Activated naive CD4-positive, alpha-beta T cell treated with anti-CD3 and anti-CD28 coated beads, Interleukin-2, amount 10 ng/mL, durations not matched to agents 7 days and 5 days (primary cell): Measurements from ENCODE around the gene TNS1.

Source experiments
- CTCF ChIA-PET: fragments of 350-600 bp; sonication (Branson Sonifier 250); formaldehyde crosslinking; loops from one replicate; lab custom pipeline; 2021; ENCODE audit warnings: antibody characterized with exemption; lab: Charles Lee
- DNase-seq: peaks from one replicate; pipeline ENCODE4 v3.0.0-alpha.2; 2020
- H3K27ac Mint-ChIP-seq: one replicate; pipeline ENCODE4 v1.8.0; 2021; ENCODE audit warnings: mild to moderate bottlenecking, moderate library complexity, mixed read lengths
- H3K27me3 Mint-ChIP-seq: one replicate; pipeline ENCODE4 v1.8.0; 2021; ENCODE audit warnings: mild to moderate bottlenecking, mixed read lengths
- H3K36me3 Mint-ChIP-seq: one replicate; pipeline ENCODE4 v1.8.0; 2021; ENCODE audit warnings: mixed read lengths
- H3K4me1 Mint-ChIP-seq: one replicate; pipeline ENCODE4 v1.8.0; 2021; ENCODE audit warnings: mixed read lengths
- H3K4me3 Mint-ChIP-seq: one replicate; pipeline ENCODE4 v1.8.0; 2021; ENCODE audit warnings: mild to moderate bottlenecking, moderate library complexity, mixed read lengths
- H3K9me3 Mint-ChIP-seq: one replicate; pipeline ENCODE4 v1.8.0; 2021; ENCODE audit warnings: mixed read lengths

Gene TNS1

DNA sequence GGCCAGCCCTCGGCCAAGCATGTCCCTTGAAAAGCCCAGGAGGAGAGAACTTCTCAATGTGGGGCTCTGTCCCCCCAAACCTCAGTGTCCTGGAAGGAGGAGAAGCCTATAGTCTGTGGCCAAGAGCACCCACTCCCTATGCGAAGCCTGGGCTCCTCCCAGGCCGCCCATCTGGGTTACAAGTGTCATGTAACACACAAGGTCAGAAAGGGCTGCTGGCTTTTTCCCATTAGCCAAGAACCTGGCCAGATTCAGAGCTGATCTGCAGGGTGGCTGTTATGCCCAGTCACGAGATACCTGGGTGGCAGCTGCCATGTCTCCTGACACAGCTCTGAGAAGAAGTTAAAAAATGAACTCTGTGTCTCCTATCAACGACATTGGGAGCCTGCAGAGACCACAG is 170.7 kb downstream of the TNS1 start:
- Mint-ChIP-seq H3K4me3 (no peak overlapping the region), H3K36me3 (no peaks in the 10 kb centered on the region), H3K27me3 (peaks cover 11% of the 10 kb centered on the region), H3K27ac (no peak overlapping the region), H3K9me3 (no peaks in the 10 kb centered on the region), H3K4me1 (no peaks in the 10 kb centered on the region)
- CTCF ChIA-PET: no interaction called here
- no peak for DNase-seq

DNA sequence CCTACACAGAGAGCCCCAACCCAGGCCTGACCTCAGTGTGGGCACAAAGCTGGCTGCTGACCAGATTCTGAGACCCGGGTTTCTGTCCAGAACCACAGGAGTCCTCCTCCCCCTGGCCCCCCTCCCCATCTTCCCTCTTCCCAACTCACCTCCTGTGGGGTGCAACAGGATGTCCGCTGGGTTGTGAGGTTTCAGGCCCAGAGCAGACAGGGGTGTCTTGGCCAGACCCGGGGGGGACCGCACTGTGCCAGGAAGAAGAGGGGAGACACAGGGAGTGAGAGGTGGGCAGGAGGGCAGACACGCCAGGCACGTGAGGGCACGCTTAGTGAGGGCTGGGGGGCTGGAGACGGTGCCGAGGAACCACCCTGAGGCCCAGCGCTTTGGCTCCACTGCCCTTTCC is 171.5 kb downstream of the TNS1 start:
- CTCF ChIA-PET: no interaction called here
- Mint-ChIP-seq H3K4me3 (no peak overlapping the region), H3K36me3 (no peaks in the 10 kb centered on the region), H3K4me1 (no peaks in the 10 kb centered on the region), H3K27ac (no peak overlapping the region), H3K9me3 (no peaks in the 10 kb centered on the region), H3K27me3 (peaks cover 8% of the 10 kb centered on the region)
- no peak for DNase-seq

DNA sequence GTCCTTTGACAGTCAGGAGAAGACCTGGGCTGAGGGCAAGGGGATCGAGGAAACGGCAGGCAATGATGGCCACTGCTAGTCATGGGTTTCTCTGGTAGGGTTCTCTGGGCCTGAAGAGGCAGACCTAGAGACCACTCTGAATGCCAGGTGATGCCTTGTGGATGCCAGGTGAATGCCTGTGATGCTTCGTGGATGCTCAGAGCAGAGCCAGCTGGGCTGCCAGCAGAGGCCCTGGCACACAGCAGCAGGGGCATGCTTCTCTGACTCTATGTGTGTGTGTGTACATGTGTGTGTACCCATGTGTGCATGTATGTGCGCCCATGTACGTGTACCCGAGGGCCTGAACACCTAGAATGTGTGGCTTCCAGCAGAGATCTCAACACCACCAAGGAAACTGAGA is 172.0 kb downstream of the TNS1 start:
- Mint-ChIP-seq H3K4me3 (no peak overlapping the region), H3K27ac (no peak overlapping the region), H3K4me1 (no peaks in the 10 kb centered on the region), H3K9me3 (no peaks in the 10 kb centered on the region), H3K27me3 (peaks cover 13% of the 10 kb centered on the region), H3K36me3 (no peaks in the 10 kb centered on the region)
- CTCF ChIA-PET: no interaction called here
- no peak for DNase-seq

DNA sequence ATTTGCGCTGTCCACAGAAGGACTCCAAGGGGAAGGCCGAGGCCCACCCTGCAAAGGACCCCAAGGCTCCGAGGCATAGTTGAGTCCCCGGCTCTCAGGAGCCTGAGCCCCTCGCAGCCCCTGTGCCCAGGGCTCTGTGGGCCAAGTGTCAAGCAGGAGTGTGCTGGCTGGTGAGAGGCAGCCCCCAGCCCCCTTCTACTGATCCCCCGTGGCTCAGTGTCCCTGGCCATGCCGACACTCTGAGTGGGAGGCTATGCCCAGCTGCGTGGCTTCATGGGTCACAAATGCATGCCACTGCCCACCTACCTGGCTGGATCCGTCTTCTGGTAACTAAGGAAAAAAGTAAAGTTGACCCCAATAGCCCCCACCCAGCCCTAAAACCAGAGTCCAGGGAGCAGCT is 172.7 kb downstream of the TNS1 start:
- DNase-seq: no peak
- Mint-ChIP-seq H3K27ac (no peak overlapping the region), H3K27me3 (peaks cover 13% of the 10 kb centered on the region), H3K36me3 (no peaks in the 10 kb centered on the region), H3K4me3 (no peak overlapping the region), H3K4me1 (no peaks in the 10 kb centered on the region), H3K9me3 (no peaks in the 10 kb centered on the region)
- CTCF ChIA-PET: no interaction called here

DNA sequence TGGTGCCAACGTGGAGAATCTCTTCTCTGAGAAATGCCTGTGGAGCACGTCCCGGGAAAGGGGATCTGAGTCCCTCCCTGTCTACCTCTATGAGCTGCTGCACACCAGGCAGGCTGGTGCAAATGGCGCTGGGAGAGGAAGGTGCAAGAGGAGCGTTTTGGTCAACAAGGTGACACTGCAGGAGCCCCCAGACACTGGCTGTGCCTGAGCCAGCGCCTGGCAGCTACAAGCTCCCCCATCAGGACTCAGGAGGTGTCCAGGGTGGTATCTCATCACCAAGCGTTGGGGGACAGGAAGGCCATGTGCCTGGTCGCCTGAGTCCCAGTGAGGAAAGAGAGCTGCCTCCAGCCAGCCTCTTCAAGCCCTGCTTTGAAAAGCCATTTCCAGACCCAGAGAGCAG is 173.4 kb downstream of the TNS1 start:
- CTCF ChIA-PET: no interaction called here
- Mint-ChIP-seq H3K9me3 (no peaks in the 10 kb centered on the region), H3K4me1 (no peaks in the 10 kb centered on the region), H3K4me3 (no peak overlapping the region), H3K27ac (no peak overlapping the region), H3K36me3 (no peaks in the 10 kb centered on the region), H3K27me3 (peaks cover 15% of the 10 kb centered on the region)
- DNase-seq: no peak

DNA sequence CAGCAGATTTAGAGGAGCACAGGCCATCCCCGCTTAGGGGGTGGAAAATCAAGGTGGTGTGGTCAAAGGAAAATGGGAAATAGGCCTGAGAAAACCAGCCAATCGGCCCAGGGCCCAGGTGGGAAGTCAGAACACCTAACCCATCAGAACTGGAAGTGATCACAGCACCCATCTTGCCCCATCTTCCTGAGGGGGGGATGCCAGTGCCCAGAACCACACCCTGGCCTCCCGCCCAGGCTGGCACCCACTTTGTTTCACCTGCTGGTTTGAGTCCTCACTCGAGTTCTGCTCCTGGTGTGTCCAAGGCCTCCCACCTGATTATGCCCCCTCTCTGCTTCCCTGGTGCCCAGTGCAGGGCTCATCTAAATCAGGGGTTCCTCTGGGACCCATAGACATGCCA is 174.5 kb downstream of the TNS1 start:
- H3K27ac Mint-ChIP-seq: no peak overlapping the region
- no peaks in the 10 kb centered on the region for H3K9me3 Mint-ChIP-seq
- no peaks in the 10 kb centered on the region for H3K4me1 Mint-ChIP-seq
- CTCF ChIA-PET: no interaction called here
- H3K4me3 Mint-ChIP-seq: no peak overlapping the region
- no peak for DNase-seq
- H3K36me3 Mint-ChIP-seq: no peaks in the 10 kb centered on the region
- peaks cover 12% of the 10 kb centered on the region for H3K27me3 Mint-ChIP-seq

DNA sequence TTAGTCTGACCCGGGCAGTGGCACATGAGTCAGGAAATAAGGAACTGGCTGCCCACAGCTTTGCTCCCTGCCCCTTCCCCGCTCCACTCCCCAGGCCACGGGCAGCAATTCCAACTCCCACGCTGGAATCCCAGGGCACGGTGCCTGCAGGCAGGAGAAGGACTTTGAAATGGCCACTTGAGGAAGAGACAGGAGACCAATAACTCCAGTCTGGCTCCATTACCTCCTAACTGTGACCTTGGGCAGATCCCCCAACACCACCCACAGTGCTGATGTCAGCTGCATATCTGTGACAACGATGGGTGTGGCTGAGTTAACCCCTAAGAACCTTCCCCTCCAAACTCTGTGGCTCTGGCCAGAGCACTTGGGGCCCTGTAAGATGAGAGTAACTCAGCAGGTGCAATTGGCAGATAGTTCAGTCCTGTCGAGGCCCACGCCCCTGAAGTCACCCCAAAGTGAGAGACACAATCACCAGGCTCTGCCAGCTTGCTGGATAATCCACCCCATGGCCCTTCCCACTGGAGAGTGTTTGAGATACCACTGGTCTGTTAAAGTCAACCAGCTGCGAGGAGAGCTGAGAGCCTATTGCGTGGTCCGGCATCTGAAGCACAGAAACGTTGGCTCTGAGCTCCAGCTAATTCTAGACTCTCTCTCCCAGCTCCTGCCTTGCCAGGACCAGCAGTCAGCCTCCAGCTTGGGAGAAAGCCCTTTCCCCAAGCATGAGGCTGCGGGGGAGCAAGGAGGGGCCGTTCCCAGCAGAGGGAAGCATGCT is 175.2 kb downstream of the TNS1 start:
- H3K27ac Mint-ChIP-seq: no peak overlapping the region
- DNase-seq: no peak
- H3K27me3 Mint-ChIP-seq: peaks cover 10% of the 10 kb centered on the region
- no peaks in the 10 kb centered on the region for H3K4me1 Mint-ChIP-seq
- H3K4me3 Mint-ChIP-seq: no peak overlapping the region
- H3K9me3 Mint-ChIP-seq: no peaks in the 10 kb centered on the region
- no peaks in the 10 kb centered on the region for H3K36me3 Mint-ChIP-seq
- CTCF ChIA-PET: no interaction called here

DNA sequence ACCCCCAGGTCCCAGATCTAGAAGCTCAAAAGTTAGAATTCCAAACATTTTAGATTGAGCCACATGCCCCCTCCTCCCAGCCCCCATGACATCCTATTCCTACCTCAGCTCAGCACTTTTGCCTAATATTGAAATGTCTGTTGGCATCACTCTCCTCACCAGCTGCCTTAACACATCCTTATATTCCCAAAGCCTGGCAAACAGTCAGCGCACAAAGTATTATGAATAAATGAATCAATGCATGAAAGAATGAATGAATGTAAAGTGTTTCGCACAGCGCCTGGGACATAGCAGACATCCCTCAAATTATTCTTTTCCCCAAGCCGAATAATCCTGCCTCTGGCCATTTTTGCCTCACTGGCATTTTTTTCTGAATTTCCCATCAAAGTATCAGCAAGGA is 175.8 kb downstream of the TNS1 start:
- no peak for DNase-seq
- H3K27me3 Mint-ChIP-seq: peaks cover 10% of the 10 kb centered on the region
- CTCF ChIA-PET: no interaction called here
- no peak overlapping the region for H3K27ac Mint-ChIP-seq
- H3K4me3 Mint-ChIP-seq: no peak overlapping the region
- H3K36me3 Mint-ChIP-seq: no peaks in the 10 kb centered on the region
- no peaks in the 10 kb centered on the region for H3K9me3 Mint-ChIP-seq
- H3K4me1 Mint-ChIP-seq: no peaks in the 10 kb centered on the region

DNA sequence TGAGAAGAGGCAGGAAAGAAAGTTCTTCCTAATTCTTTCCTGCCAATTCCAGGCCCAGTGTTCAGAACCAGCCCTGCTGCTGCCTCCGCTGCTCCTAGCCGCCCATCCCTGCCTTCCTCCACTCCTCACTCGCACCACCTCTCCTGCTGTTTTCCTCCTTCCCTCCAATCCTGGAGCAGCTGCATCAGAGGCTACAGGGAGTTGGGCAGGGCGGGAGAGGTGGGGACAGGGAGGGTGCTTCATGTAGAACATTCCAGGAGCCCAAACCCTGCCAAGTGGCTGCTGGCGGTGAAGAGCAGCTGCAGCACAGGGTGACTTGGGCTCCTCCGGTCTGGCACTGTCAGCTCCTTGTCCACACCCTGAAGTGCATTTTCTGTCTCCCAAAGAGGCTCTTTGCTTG is 176.3 kb downstream of the TNS1 start:
- H3K4me3 Mint-ChIP-seq: no peak overlapping the region
- CTCF ChIA-PET: no interaction called here
- no peak overlapping the region for H3K27ac Mint-ChIP-seq

DNA sequence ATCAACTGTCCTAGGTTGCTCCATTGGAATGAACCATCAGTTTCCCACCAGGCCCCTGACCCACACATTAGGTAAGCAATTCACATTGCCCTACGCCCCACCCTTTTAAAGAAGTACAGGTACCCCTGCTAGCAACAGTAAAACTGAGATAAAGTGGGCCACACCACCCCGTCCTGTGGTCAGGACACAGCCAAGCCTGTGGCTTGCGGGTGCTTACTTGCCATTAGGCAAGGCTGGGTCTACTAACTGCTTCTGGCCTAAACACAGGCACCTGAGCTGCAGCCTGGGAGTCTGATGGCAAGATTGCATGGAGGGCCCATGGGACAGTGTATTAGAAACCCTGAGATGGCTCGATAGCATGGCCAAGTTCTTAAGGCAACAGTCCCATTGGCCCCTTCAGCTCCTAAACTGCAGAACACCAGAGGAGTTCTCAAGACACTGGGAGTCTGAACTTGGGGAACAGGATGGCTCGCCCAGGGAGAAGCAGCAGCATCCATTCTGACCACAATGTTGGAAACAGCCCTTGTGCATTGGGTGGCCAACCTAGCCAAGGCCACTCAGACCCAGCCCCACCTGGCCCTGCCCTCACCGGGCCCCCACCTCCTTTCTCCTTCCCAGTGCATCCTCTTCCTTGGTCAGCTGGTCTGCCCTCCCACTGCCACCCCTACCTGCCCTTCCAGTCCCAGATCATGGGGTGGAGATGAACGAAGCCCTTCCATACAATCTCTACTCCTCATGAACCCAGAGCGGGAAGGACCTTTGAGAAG is 177.1 kb downstream of the TNS1 start:
- H3K27me3 Mint-ChIP-seq: peaks cover 10% of the 10 kb centered on the region
- no peak overlapping the region for H3K27ac Mint-ChIP-seq
- no peak for DNase-seq
- no peaks in the 10 kb centered on the region for H3K9me3 Mint-ChIP-seq
- no peaks in the 10 kb centered on the region for H3K4me1 Mint-ChIP-seq
- no peaks in the 10 kb centered on the region for H3K36me3 Mint-ChIP-seq
- CTCF ChIA-PET: no interaction called here
- H3K4me3 Mint-ChIP-seq: no peak overlapping the region

More for the DNA sequence above, 176.3 kb downstream of the TNS1 start:
- Mint-ChIP-seq H3K36me3 (no peaks in the 10 kb centered on the region), H3K9me3 (no peaks in the 10 kb centered on the region), H3K27me3 (peaks cover 10% of the 10 kb centered on the region), H3K4me1 (no peaks in the 10 kb centered on the region)
- no peak for DNase-seq

DNA sequence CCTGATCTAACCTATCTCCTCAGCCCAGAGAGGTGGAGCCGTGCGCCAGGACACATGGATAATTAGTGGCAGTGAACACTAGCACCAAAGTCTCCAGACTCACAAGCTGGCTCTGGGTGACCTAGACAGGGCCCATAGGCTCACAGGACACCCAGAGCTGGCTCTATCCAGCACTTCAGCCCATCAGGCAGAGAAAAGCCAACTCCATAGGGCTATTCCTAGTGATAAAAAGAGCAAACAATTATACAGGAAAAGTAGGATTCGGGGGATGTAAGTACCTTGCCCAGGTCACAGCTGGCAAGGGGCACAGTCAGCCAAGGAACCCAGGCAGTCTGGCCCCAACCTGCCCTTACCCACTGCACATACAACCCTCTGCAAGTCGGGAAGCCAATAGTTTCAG is 178.6 kb downstream of the TNS1 start:
- H3K27ac Mint-ChIP-seq: no peak overlapping the region
- peaks cover 14% of the 10 kb centered on the region for H3K27me3 Mint-ChIP-seq
- DNase-seq: no peak
- no peaks in the 10 kb centered on the region for H3K9me3 Mint-ChIP-seq
- no peaks in the 10 kb centered on the region for H3K36me3 Mint-ChIP-seq
- H3K4me1 Mint-ChIP-seq: no peaks in the 10 kb centered on the region
- CTCF ChIA-PET: interaction anchor here (0.7 kb wide), 1 partner anchor 62 kb away, joined by 3 read pairs; no protein-coding TSS in a partner anchor
- H3K4me3 Mint-ChIP-seq: no peak overlapping the region

DNA sequence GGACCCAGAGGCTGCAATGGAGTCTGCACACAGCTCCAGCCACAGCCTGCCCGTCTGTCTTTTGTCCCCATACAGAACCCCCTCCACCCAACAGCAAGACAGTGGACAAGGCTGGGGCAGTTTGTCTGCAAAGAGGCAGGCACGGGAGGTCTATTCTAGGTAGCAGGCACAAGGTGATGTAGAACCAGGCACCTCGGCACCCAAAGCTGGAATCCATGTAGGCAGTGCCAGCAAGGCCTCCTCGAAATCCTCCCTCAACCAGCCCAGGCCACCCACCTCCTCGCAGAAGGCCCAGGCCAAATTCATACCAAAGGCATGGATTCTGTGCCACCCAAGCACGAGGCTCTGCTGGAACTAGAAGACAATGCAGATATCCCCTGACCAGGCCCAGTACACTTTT is 179.2 kb downstream of the TNS1 start:
- no peaks in the 10 kb centered on the region for H3K4me1 Mint-ChIP-seq
- CTCF ChIA-PET: interaction anchor here (0.7 kb wide), 1 partner anchor 63 kb away, joined by 3 read pairs; no protein-coding TSS in a partner anchor
- H3K9me3 Mint-ChIP-seq: no peaks in the 10 kb centered on the region
- H3K27ac Mint-ChIP-seq: no peak overlapping the region
- DNase-seq: no peak
- no peak overlapping the region for H3K4me3 Mint-ChIP-seq
- H3K36me3 Mint-ChIP-seq: no peaks in the 10 kb centered on the region
- H3K27me3 Mint-ChIP-seq: peaks cover 14% of the 10 kb centered on the region

DNA sequence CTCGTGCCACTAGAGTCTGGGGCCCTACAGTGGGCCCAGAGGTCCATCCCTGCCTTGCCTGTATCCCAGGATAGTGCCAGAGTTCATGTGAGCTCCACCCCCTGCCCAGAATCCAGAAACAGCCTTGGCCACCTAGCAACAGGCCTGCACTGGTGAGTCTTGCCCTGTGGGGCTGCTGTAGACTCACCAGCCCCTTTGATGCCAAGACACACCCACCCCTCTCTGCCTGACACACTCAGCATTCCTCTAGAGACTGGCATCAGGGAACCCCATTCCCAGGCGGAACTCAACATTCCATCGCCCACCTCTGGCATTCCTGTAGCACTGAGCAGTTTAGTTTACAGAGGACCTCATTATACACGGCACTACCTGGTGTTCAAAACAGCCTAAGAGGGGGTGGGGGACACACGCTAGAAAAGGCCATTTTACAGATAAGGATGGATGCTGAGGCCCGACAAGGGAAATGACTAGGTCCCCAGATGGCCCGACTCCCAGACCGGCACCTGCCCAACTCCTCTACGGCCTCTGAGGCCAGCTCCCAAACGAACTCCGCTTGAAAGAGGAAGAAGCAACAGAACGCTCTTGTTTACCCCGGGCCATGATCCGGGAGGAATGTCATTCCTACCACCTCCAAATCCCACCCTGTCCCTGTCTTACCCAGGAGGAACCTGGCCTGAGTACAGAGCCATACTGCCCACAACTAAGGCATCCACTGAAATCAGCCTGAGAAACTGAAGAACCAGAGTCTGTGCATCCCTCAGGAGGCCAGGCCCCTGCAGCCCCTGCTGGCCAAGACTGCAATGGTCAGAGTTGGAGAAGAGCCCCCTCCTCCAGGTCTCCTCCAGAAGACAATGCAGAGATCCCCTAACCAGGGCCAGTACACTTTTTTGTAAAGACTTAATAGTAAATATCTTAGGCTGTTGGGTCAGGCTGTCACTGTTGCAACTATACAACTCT is 180.2 kb downstream of the TNS1 start:
- no peaks in the 10 kb centered on the region for H3K36me3 Mint-ChIP-seq
- H3K9me3 Mint-ChIP-seq: no peaks in the 10 kb centered on the region
- H3K4me1 Mint-ChIP-seq: no peaks in the 10 kb centered on the region
- no peak overlapping the region for H3K4me3 Mint-ChIP-seq
- CTCF ChIA-PET: no interaction called here
- DNase-seq: no peak
- H3K27ac Mint-ChIP-seq: no peak overlapping the region
- peaks cover 14% of the 10 kb centered on the region for H3K27me3 Mint-ChIP-seq

DNA sequence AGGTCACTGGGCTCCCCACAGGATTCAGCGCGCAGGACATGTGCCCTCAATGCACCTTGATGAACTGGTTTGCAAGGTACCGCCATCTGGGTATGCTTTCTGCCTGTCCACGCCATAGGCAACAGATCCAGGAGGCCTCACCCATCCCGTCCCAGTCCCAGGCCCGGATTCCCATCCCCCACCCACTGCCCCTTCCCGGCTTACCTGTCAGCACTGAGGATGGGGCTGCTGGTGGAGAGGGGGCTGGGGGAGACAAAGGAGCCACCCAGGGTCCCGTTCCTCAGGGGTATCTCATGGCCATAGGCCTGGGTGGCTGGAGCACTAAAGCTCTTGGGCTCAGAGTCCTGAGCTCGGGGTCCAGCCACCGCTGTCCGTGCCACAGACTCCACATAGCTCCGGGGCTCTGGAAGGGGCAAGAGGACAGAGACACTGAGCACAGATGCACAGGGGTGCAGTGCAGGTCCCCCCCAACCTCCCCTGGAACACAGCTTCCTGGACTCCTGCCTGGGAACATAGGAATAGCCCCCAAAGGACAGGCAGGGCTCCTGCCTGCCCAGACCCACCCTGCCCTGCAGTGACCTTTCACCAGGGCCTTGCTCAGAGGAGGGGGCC is 181.2 kb downstream of the TNS1 start:
- H3K4me3 Mint-ChIP-seq: no peak overlapping the region
- H3K4me1 Mint-ChIP-seq: no peaks in the 10 kb centered on the region
- no peak for DNase-seq
- no peaks in the 10 kb centered on the region for H3K36me3 Mint-ChIP-seq
- no peak overlapping the region for H3K27ac Mint-ChIP-seq
- H3K27me3 Mint-ChIP-seq: peaks cover 14% of the 10 kb centered on the region
- CTCF ChIA-PET: no interaction called here
- no peaks in the 10 kb centered on the region for H3K9me3 Mint-ChIP-seq
